Spleen (tissue), 11 donors: ENCODE results near the gene CEND1. TPM values are rescaled to one million over a fixed set of nuclear protein-coding genes. Genes with fewer than 3 reads are reported as not detected.

Experiments
- DNase-seq: peaks from one replicate; pipeline ENCODE4 v3.0.0-alpha.2; 2020
- H3K27ac ChIP-seq, 8 donors: fragments of 200-600 bp; sonication (generic) in 7 of 8; 1 replicate in 4 of 8; 2 replicates in 4 of 8; pipeline versions ENCODE4 v1.5.0 to v1.8.0; 2016 to 2021; ENCODE audit warnings: inconsistent platforms in 4 of 8, mild to moderate bottlenecking in 4 of 8, moderate library complexity in 1 of 8
- H3K27me3 ChIP-seq, 7 donors: fragments of 200-600 bp; sonication (generic) in 6 of 7; replicated peaks in 1 of 7; 1 replicate in 4 of 7; 2 replicates in 3 of 7; pipeline versions ENCODE4 v1.5.0 to v1.8.0; 2016 to 2021; ENCODE audit warnings: inconsistent platforms in 3 of 7, mild to moderate bottlenecking in 1 of 7
- H3K36me3 ChIP-seq, 6 donors: fragments of 200-600 bp; sonication (generic) in 5 of 6; 1 replicate in 4 of 6; 2 replicates in 2 of 6; pipeline versions ENCODE4 v1.5.0 to v1.8.0; 2016 to 2021; ENCODE audit warnings: inconsistent platforms in 2 of 6
- H3K4me1 ChIP-seq, 6 donors: fragments of 200-600 bp; sonication (generic) in 5 of 6; 1 replicate in 3 of 6; 2 replicates in 3 of 6; pipeline versions ENCODE4 v1.5.0 to v1.8.0; 2016 to 2021; ENCODE audit warnings: inconsistent platforms in 3 of 6
- H3K4me3 ChIP-seq, 8 donors: fragments of 200-600 bp; sonication (generic) in 7 of 8; 1 replicate in 4 of 8; 2 replicates in 4 of 8; pipeline versions ENCODE4 v1.5.0 to v1.8.0; 2016 to 2021; ENCODE audit warnings: inconsistent platforms in 4 of 8, mild to moderate bottlenecking in 4 of 8, moderate library complexity in 2 of 8
- H3K9me3 ChIP-seq, 8 donors: fragments of 200-600 bp; sonication (generic) in 7 of 8; 1 replicate in 4 of 8; 2 replicates in 4 of 8; pipeline versions ENCODE4 v1.5.0 to v1.8.0; 2016 to 2021; ENCODE audit warnings: inconsistent platforms in 4 of 8
- CTCF ChIP-seq, 11 experiments: fragments of 200-600 bp in 7 of 11; fragments of 450-650 bp in 4 of 11; sonication (generic) in 4 of 11; IDR thresholded peaks in 8 of 11; conservative IDR thresholded peaks in 3 of 11; 1 replicate in 7 of 11; 2 replicates in 4 of 11; pipeline versions ENCODE4 v1.4.0 to v1.8.0; 2016 to 2021; ENCODE audit warnings: antibody characterized with exemption in 11 of 11, inconsistent platforms in 4 of 11, mild to moderate bottlenecking in 1 of 11
- POLR2A ChIP-seq, 3 donors: fragments of 450-650 bp; IDR thresholded peaks; one replicate each; pipeline ENCODE4 v1.5.1; 2017; ENCODE audit warnings: antibody characterized with exemption in 3 of 3, mild to moderate bottlenecking in 1 of 3
- POLR2AphosphoS5 ChIP-seq, 3 donors: sonication (generic); formaldehyde crosslinking; IDR thresholded peaks; one replicate each; pipeline ENCODE4 v1.5.1; 2017; ENCODE audit warnings: antibody characterized with exemption in 3 of 3
- WGBS, 5 donors: extraction: QIAGEN DNeasy Blood & Tissue Kit in 3 of 5; methylation state at CpG; one replicate each; pipeline versions ENCODE4 v1.1.5 to v1.1.7; 2013 to 2018; 5-methylcytosine and 5-hydroxymethylcytosine counted together
- intact Hi-C: fragments of 100-400 bp; cut with DNase I; formaldehyde crosslinking; loops from one replicate; pipeline ENCODE4 v1.15.0; 2023; ENCODE audit warnings: low total_unique reads
- polyA plus RNA-seq, 3 donors: library from polyadenylated mRNA; stranded (reverse); fragments of 200-250 nt; gene quantifications; one replicate each; pipeline ENCODE4 v1.2.1, GENCODE V29; 2013
- total RNA-seq, 7 donors: library from RNA; depleted of rRNA in 3 of 7; stranded (reverse); fragments of >200 nt in 3 of 7; fragmentation: NEBNext Ultra II Directional in 4 of 7; extraction: Animal tissue kit (Norgen Biotek cat#: 25700) in 4 of 7; gene quantifications; one replicate each; pipeline versions ENCODE4 v1.1.0 to v1.2.1, GENCODE V29; 2016 to 2021
- donor health status: healthy with polysubstance abuse.
- donor health status: DM: no; HTN: no; CAD: no; lungs with moderate emphysema.
- donor health status: DM: no; HTN: no; CAD: no.
- donor health status: Bipolar disorder and iron deficiency.
- donor health status: healthy.
- donor health status: DM: no; HTN: no; CAD: no.
- donor health status: DM: yes; HTN: yes; CAD: no.

Gene CEND1
- total and polyA plus RNA-seq, 10 donors, result 0.29 to 0.42 (median 0.42) TPM; not detected in 7

GRCh38 chr11:825366-826226 lies 35.7 kb upstream of the CEND1 start:
- Histone ChIP-seq H3K4me3 (no peak overlapping the region), H3K27ac (peak overlapping the region in 3 of 8 donors; percentile 63 to 87 (median 86)), H3K4me1 (peaks cover 49 to 99% (median 78%) of the 10 kb centered on the region in 6 donors), H3K27me3 (peaks cover 0 to 40% (median 19%) of the 10 kb centered on the region in 7 donors), H3K9me3 (no peaks in the 10 kb centered on the region), H3K36me3 (peaks cover 0 to 49% (median 34%) of the 10 kb centered on the region in 6 donors)
- no peak for TF ChIP-seq POLR2A (IDR thresholded peaks at IDR 0.05)
- TF ChIP-seq CTCF (IDR thresholded peaks at IDR 0.05 in 8 of 11, conservative IDR thresholded peaks at IDR 0.05 in 3 of 11), result no peak
- TF ChIP-seq POLR2AphosphoS5 (IDR thresholded peaks at IDR 0.05), result peak; percentile 31 to 66 (median 39)
- DNase-seq, result no peak
- intact Hi-C loops, result no loop called here
- 74 to 96% (median 82%) methylated on average over 7 to 12 of the region's 12 CpGs for WGBS, 5 donors

GRCh38 chr11:824942-825341 lies 35.1 kb upstream of the CEND1 start:
- H3K27me3 ChIP-seq, result peaks cover 0 to 33% (median 13%) of the 10 kb centered on the region in 7 donors
- intact Hi-C loops, result no loop called here
- no peak for DNase-seq
- peaks cover 0 to 49% (median 34%) of the 10 kb centered on the region in 6 donors for H3K36me3 ChIP-seq
- no peak for TF ChIP-seq CTCF (IDR thresholded peaks at IDR 0.05 in 8 of 11, conservative IDR thresholded peaks at IDR 0.05 in 3 of 11)
- no peak for TF ChIP-seq POLR2AphosphoS5 (IDR thresholded peaks at IDR 0.05)
- TF ChIP-seq POLR2A (IDR thresholded peaks at IDR 0.05), result no peak
- 85 to 89% (median 87%) methylated on average over 11 of the region's 11 CpGs for WGBS, 5 donors
- H3K4me1 ChIP-seq, result peaks cover 48 to 98% (median 77%) of the 10 kb centered on the region in 6 donors
- H3K4me3 ChIP-seq, result no peak overlapping the region
- no peaks in the 10 kb centered on the region for H3K9me3 ChIP-seq
- H3K27ac ChIP-seq, result no peak overlapping the region

- H3K4me3 ChIP-seq, result no peak overlapping the region
- DNase-seq, result peak; percentile 80
- intact Hi-C loops, result no loop called here
- WGBS, 5 donors, result 86 to 96% (median 92%) methylated on average over 34 to 59 of the region's 59 CpGs
- H3K4me1 ChIP-seq, result peaks cover 42 to 93% (median 73%) of the 10 kb centered on the region in 6 donors
- peaks cover 0 to 49% (median 34%) of the 10 kb centered on the region in 6 donors for H3K36me3 ChIP-seq
- peak in 2 of 3 donors; percentile 6 to 22 for TF ChIP-seq POLR2AphosphoS5 (IDR thresholded peaks at IDR 0.05)
- TF ChIP-seq POLR2A (IDR thresholded peaks at IDR 0.05), result no peak
- peaks cover 0 to 28% (median 7%) of the 10 kb centered on the region in 7 donors for H3K27me3 ChIP-seq
- no peaks in the 10 kb centered on the region for H3K9me3 ChIP-seq
- H3K27ac ChIP-seq, result no peak overlapping the region
Observed at GRCh38 chr11:824292-824880, 34.5 kb upstream of the CEND1 start.

DNA sequence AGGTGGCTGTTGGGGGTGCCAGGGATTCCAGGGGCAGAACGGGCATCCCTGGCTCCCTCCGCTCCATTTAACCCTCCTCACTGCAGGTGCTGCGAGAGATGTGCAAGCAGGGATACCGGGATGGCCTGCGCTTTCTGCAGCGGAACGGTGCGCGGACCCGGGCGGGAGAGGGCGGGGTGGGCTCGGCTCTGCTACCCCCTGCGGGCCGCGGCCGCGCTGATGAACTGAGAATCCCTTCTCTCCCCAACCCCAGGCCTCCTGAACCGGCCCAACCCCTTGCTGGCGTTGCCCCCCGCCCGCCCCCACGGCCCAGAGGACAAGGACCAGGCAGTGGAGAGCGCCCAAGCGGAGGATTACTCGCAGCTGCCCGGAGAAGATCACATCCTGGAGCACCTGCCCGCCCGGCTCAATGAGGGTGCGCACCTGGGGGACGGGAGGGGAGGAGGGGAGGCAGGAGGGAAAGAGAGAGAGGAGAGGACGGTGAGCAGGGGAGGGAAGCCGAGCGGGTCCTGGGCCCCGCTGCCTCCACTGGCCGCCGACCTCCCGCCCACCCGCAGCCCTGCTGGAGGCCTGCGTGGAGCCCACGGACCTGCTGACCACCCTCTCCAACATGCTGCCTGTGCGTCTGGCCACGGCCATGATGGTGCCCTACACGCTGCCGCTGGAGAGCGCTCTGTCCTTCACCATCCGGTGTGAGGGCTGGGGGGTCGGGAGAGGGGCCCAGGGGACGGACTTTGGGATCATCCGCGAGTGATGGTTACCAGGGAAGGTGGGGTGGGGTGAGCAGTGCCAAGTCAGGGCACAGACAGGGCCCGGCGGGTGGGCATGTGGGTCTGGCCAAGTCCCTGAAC lies 33.8 kb upstream of the CEND1 start:
- peaks cover 0 to 20% (median 0%) of the 10 kb centered on the region in 7 donors for H3K27me3 ChIP-seq
- H3K36me3 ChIP-seq, result peaks cover 0 to 49% (median 34%) of the 10 kb centered on the region in 6 donors
- TF ChIP-seq POLR2AphosphoS5 (IDR thresholded peaks at IDR 0.05) (peak in 2 of 3 donors; percentile 1 to 45), CTCF (IDR thresholded peaks at IDR 0.05 in 8 of 11, conservative IDR thresholded peaks at IDR 0.05 in 3 of 11) (no peak)
- peaks cover 35 to 91% (median 71%) of the 10 kb centered on the region in 6 donors for H3K4me1 ChIP-seq
- peak; percentile 77 for DNase-seq
- H3K9me3 ChIP-seq, result no peaks in the 10 kb centered on the region
- intact Hi-C loops, result no loop called here
- 86 to 96% (median 93%) methylated on average over 34 to 53 of the region's 53 CpGs for WGBS, 5 donors
- no peak overlapping the region for H3K4me3 ChIP-seq
- H3K27ac ChIP-seq, result no peak overlapping the region
